HG02642 (cell line): ENCODE measurements around the gene SOX30.
A peak's percentile ranks its signal among the peaks of the same experiment; 100 is the strongest.

Experiments
- ATAC-seq: cut with Tn5 transposase; IDR thresholded peaks from one replicate; pipeline ENCODE4 v1.9.1; 2021; ENCODE audit warnings: mild to moderate bottlenecking; ENCODE audit not compliant: unreplicated experiment, poor library complexity

The SOX30 gene

GRCh38 chr5:157665467-157666070 is 13.3 kb upstream of the SOX30 start:
- no peak for ATAC-seq

- ATAC-seq = no peak
These were observed 7.8 kb upstream of the SOX30 start for GRCh38 chr5:157659868-157660660.

GRCh38 chr5:157658893-157659292 is 6.7 kb upstream of the SOX30 start:
- no peak for ATAC-seq

- no peak for ATAC-seq
These were observed 5.3 kb upstream of the SOX30 start for GRCh38 chr5:157657516-157657915.

- peak; percentile 72 for ATAC-seq
These were observed 438 bp downstream of the SOX30 start for GRCh38 chr5:157651623-157652376.

- no peak for ATAC-seq
These were observed 1.1 kb downstream of the SOX30 start for GRCh38 chr5:157650991-157651611.

- no peak for ATAC-seq
These were observed 3.1 kb downstream of the SOX30 start for GRCh38 chr5:157649101-157649500.

- ATAC-seq = no peak
These were observed 3.8 kb downstream of the SOX30 start for GRCh38 chr5:157648275-157648990.

- ATAC-seq = no peak
These were observed 11.7 kb downstream of the SOX30 start for GRCh38 chr5:157640406-157641066.

- ATAC-seq = no peak
These were observed 21.9 kb downstream of the SOX30 start for GRCh38 chr5:157630341-157630740.

GRCh38 chr5:157626831-157627230 is 25.4 kb downstream of the SOX30 start:
- ATAC-seq = no peak

GRCh38 chr5:157624144-157624543 is 28.1 kb downstream of the SOX30 start:
- no peak for ATAC-seq

- ATAC-seq = no peak
These were observed 31.5 kb downstream of the SOX30 start for GRCh38 chr5:157620776-157621175.

GRCh38 chr5:157618191-157618765 is 34.0 kb downstream of the SOX30 start:
- no peak for ATAC-seq

GRCh38 chr5:157616785-157617184 is 35.5 kb downstream of the SOX30 start:
- no peak for ATAC-seq

- no peak for ATAC-seq
These were observed 38.6 kb downstream of the SOX30 start for GRCh38 chr5:157613385-157614245.

- ATAC-seq = no peak
These were observed 39.7 kb downstream of the SOX30 start for GRCh38 chr5:157612581-157612980.
